Coronary artery (tissue), 2 donors: ENCODE data around the gene METTL21A.
"Not testable (repeated sequence)": the region's sequence is repeated elsewhere in the genome, so short reads cannot be mapped to it uniquely, and the experiment has no call there.

Experiments used
- DNase-seq: peaks from one replicate; pipeline ENCODE4 v3.0.0-alpha.2; 2017; ENCODE audit warnings: low spot score
- H3K27ac ChIP-seq, 2 donors: fragments of 200-600 bp; sonication (generic); one replicate each; pipeline ENCODE4 v1.5.1; 2016 to 2019
- H3K4me3 ChIP-seq: fragments of 200-600 bp; sonication (generic); 2 replicates; pipeline ENCODE4 v1.5.1; 2016; ENCODE audit warnings: mild to moderate bottlenecking, moderate library complexity
- TF ChIP-seq, protein P1 (sequence below): fragments of 200-600 bp; sonication (generic); IDR thresholded peaks from one replicate; pipeline ENCODE4 v1.5.1; 2019; ENCODE audit warnings: antibody characterized with exemption

The METTL21A gene

DNA sequence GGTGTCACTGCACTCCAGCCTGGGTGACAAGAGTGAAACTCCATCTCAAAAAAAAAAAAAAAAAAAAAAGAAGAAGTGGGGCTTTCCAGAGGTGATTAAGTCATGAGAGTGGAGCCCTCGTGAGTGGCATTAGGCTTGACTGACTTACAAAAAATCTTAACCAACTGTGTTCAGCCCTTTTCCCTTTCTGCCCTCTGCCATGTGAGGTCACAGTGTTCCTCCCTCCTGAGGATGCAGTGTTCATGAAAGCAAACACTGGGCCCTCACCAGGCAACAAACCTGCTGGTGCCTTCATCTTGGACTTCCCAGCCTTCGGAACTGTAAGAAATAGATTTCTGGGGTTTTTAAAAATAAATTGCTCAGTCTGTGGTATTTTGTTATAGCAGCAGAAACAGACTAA lies 37.0 kb upstream of the METTL21A start:
- DNase-seq: no peak
- H3K27ac ChIP-seq: no peak overlapping the region
- TF ChIP-seq, protein P1, sequence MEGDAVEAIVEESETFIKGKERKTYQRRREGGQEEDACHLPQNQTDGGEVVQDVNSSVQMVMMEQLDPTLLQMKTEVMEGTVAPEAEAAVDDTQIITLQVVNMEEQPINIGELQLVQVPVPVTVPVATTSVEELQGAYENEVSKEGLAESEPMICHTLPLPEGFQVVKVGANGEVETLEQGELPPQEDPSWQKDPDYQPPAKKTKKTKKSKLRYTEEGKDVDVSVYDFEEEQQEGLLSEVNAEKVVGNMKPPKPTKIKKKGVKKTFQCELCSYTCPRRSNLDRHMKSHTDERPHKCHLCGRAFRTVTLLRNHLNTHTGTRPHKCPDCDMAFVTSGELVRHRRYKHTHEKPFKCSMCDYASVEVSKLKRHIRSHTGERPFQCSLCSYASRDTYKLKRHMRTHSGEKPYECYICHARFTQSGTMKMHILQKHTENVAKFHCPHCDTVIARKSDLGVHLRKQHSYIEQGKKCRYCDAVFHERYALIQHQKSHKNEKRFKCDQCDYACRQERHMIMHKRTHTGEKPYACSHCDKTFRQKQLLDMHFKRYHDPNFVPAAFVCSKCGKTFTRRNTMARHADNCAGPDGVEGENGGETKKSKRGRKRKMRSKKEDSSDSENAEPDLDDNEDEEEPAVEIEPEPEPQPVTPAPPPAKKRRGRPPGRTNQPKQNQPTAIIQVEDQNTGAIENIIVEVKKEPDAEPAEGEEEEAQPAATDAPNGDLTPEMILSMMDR: no peak
- H3K4me3 ChIP-seq: no peak overlapping the region

DNA sequence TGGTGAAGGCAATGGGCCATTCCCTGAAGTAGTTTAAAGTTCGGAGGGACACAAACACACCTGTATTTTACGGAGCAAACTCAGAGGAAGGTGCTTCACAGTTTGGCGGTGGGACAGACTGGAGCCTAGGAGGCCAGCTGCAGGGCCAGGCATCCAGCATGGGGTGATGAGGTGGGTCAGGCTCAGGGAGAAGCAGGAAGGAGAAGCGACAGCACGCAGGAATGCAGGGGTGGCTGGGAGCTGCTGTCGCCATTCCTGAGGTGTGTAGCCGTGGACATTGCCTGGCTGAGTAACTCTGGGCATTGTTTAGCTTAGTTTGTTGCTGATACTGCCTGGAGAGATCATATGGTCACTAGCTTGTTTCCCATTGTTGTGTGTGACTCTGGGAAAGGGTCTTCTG lies 35.8 kb upstream of the METTL21A start:
- TF ChIP-seq, protein P1: no peak
- no peak overlapping the region for H3K4me3 ChIP-seq
- DNase-seq: no peak
- H3K27ac ChIP-seq: no peak overlapping the region

DNA sequence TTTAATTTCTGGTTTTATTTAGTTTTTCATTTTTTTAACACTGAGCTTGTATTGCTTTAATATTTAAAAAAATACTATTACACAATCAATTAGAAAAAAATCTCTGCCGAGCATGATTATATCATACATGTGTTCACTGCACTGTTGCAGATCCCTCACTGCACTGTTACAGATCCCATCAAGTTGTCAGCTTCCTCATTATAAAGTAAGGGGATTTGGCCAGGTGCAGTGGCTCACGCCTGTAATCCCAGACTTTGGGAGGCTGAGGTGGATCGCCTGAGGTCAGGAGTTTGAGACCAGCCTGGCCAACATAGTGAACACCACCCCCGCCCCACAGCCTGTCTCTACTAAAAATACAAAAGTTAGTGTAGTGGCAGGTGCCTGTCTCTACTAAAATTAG lies 33.0 kb upstream of the METTL21A start:
- no peak for DNase-seq
- no peak overlapping the region for H3K27ac ChIP-seq
- no peak overlapping the region for H3K4me3 ChIP-seq
- TF ChIP-seq, protein P1: no peak

DNA sequence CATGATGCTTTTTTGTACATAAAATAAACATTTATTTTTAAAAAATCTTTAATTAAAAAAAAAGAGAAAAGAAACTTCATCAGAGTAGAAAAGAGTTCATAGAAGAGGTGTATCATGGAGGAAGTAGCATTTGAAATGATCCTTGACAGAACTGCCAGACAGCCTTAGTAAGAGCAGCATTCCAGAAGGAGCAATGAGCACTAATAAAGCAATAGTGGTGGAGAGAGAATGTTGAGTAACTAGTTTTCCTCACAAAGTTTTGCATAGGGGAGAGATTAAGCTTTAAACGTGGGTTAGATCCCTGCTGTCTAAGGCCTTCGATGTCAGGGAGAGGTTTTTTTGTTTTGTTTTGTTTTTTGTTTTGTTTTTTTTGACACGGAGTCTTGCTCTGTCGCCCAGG lies 29.8 kb upstream of the METTL21A start:
- TF ChIP-seq, protein P1: no peak

DNA sequence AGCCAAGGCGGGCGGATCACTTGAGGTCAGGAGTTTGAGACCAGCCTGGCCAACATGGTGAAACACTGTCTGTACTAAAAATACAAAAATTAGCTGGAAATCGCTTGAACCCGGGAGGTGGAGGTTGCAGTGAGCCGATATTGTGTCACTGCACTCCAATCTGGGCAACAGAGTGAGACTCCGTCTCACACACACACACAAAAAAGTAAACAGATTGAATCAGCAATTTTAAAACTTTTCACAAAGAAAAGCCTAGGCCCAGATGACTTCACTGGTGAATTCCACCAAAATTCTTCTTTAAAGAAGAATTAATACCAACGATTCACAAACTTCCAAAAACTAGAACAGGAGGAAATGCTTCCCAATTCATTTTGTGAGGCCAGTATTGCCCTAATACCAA lies 21.4 kb upstream of the METTL21A start:
- not testable (repeated sequence) for H3K4me3 ChIP-seq, H3K27ac ChIP-seq, DNase-seq

More for the DNA sequence above, 29.8 kb upstream of the METTL21A start:
- H3K4me3 ChIP-seq: no peak overlapping the region
- H3K27ac ChIP-seq: no peak overlapping the region
- DNase-seq: no peak

DNA sequence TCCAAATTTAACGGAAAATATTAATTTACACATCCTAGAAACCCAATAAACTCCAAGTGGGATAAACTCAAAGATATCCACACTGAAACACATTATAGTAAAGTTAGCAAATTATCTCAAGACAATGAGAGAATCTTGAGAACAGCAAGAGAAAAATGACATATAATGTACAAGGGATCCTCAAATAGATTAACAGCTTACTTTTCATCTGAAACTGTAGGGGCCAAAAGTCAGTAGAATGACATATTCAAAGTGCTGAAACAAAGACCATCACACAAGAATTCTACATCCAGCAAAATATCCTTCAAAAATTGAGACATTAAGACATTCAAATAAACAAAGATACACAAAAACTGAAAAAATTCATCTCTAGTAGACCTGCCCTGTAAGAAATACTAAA lies 18.7 kb upstream of the METTL21A start:
- Histone ChIP-seq H3K4me3 (no peak overlapping the region), H3K27ac (no peak overlapping the region)
- TF ChIP-seq, protein P1: no peak
- no peak for DNase-seq

DNA sequence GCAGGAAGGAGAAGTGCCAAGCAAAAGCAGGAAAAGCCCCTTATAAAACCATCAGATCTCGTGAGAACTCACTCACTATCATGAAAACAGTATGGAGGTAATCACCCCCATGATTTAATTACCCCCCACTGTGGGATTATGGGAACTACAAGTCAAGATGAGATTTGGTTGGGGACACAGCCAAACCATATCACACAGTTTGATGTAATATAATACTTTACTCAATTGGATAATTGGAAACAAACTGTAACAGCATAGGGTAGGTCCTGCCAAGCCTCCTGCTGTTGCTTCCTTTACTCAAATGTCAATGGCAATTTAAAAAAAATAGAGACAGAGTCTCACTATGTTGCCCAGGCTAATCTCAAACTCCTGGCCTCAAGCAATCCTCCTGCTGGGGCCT lies 15.5 kb upstream of the METTL21A start:
- no peak for DNase-seq
- TF ChIP-seq, protein P1: no peak
- H3K4me3 ChIP-seq: no peak overlapping the region
- no peak overlapping the region for H3K27ac ChIP-seq

DNA sequence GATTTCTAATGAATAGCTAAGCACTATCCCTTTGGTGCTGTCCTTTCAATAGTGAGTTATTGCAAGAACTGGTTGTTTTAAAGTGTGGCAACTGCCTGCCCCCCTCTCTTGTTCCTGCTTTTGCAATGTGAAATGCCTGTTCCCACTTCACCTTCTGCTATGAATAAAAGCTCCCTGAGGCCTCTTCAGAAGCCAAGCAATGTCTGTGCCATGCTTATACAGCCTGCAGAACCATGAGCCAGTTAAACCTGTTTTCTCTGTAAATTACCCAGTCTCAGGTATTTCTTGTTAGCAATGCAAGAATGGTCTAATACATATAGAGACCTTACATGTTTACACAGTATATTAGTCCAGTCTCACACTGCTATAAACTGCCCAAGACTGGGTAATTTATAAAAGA lies 15.0 kb upstream of the METTL21A start:
- TF ChIP-seq, protein P1: no peak

DNA sequence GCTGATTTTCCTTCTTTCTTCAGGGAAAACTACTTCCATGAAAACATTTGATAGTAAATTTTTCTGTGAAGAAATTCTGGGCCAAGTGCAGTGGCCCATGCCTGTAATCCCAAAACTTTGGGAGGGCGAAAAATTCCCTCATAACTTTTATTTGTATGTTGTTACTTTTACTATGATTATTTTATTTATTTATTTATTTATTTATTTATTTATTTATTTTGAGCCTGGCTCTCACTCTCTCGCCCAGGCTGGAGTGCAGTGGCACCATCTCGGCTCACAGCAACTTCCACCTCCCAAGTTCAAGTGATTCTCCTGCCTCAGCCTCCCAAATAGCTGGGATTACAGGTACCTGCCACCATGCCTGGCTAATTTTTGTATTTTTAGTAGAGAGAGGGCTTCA lies 14.1 kb upstream of the METTL21A start:
- H3K27ac ChIP-seq, DNase-seq, H3K4me3 ChIP-seq: not testable (repeated sequence)

More for the DNA sequence above, 15.0 kb upstream of the METTL21A start:
- H3K27ac ChIP-seq: no peak overlapping the region
- no peak overlapping the region for H3K4me3 ChIP-seq
- no peak for DNase-seq
